NCI-H1417 (cell line): ENCODE data around the gene SH3PXD2B.
"Not testable (repeated sequence)": the region's sequence is repeated elsewhere in the genome, so short reads cannot be mapped to it uniquely, and the experiment has no call there.

Experiments used
- DNase-seq, 3 experiments: peaks; one replicate each; lab custom pipeline; 2025; lab: John Stamatoyannopoulos, UW

The SH3PXD2B gene

GRCh38 chr5:172339264-172340180 is 114.8 kb downstream of the SH3PXD2B start:
- no peak for DNase-seq

DNA sequence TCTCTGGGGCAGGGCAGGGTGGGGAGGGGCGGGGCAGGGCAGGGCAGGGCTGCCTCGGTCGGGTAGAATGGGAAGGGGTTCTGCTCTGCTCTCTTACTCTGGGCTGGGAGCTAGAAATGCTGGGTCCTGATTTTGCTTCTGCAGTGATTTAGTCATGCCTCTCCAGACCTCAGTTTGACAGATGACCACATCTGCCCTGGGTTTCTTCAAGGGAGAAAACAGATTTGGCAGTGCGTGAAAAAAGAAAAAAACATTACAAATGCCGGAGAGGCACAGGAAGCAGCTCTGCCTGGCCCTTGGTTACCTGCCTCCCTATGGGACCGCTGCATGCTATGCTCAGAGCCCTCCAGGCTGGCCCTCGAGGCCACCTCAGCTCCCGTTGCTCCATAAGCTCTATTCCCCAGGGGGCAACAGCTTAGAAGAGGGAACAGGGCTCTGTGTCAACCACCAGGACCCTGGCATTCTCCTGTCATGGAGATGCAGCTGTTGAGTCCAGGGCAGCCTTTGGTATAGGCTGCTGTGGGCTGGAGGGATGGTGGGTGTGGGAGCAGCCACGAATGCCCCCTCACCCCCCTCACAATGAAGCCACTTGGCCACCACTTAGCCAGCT is 117.5 kb downstream of the SH3PXD2B start:
- DNase-seq, result peak in 1 of 3 experiments; percentile 31

DNA sequence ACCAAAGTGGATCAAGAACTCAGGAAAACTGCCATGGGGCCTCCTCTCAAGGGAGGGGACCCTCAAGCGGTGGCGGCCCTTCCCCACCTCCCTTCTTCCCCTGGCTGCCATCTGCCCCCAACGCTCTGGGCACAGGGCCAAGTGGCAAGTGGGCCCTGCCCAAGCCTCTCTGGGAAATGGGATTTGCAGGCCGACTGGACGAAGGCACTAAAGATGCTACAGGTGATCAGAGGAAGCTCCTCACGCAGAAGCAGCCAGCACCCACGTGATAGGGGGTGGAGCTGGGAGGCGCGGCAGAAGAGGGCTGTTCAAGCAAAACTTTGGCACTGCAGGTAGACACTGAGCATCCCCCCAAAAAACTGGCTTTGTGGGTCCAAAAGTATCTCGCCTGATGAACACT is 118.1 kb downstream of the SH3PXD2B start:
- DNase-seq, result peak in 2 of 3 experiments; percentile 6 to 10

DNA sequence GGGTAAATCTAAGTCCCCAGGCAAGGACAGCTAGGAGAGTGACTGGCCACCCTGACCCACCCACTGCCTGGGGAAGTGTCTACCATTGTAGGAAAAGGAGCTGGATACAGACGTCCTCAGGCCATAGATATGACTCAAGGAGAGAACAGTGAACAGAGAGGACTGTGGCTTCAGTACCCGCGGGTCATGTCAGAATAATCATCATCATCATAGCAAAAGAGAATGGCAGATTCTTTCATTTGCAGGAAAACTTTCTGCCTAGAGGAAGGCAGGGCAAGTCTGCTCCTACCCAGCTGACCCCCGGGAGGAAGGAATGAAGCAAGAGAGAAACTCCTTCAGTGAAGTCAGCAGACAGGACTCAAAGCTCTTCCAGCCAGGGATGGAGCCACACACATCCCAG is 118.6 kb downstream of the SH3PXD2B start:
- DNase-seq, result no peak

GRCh38 chr5:172334641-172335040 is 119.7 kb downstream of the SH3PXD2B start:
- DNase-seq, result no peak

GRCh38 chr5:172334196-172334595 is 120.1 kb downstream of the SH3PXD2B start:
- DNase-seq, result no peak

DNA sequence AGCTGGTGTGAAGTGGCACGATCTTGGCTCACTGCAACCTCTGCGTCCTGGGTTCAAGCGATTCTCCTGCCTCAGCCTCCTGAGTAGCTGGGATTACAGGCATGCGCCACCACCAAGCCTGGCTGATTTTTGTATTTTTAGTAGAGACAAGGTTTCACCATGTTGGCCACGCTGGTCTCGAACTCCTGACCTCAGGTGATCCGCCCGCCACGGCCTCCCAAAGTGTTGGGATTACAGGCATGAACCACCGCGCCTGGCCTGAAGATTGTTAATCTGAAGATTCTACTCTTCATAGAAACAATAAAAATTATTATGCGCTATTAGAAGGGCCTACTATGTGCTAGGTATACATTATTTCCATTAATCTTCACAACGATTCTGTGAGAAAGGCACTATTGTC is 127.4 kb downstream of the SH3PXD2B start:
- DNase-seq, result not testable (repeated sequence)

- DNase-seq, result no peak
These were observed 128.9 kb downstream of the SH3PXD2B start for GRCh38 chr5:172325452-172325851.

DNA sequence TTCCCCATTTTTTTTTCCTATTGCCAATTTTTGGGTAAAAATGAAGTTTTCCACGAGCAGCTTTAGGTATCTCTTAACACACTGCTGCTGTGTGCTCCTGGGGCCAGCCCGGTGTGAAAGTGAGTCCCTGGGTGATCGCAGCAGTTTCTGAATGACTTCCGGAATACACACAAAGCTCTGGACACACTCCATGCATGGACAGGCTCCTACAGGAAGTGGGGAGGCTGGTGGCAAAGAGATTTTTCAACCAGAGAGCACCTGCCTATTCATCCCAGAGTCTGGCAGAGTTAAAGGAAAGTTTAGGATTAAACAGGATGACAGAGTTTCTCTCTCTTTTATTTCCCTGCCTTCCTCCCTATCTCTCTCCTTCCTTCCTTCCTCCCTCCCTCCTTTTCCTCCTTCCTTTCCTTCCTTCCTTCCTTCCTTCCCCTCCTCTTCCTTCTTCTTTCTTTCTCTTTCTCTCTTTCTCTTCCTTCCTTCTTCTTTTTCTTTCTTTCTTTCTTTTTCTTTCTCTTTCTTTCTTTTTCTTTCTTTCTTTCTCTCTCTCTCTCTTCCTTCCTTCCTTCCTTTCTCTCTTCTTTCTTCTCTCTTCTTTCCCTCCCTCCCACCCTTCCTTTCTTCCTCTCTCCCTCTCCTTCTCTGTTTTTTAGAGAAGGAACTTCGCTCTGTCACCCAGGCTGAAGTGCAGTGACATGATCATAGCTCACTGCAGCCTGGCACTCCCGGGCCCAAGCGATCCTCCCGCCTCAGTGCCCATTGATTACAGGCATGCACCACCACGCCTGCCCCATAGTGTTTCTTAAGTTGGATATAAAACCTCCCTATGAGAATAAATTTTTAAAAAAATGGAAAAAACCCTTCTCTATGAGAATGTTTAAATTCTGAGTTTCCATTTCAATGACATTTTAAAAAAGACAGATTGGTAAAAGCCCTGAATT is 132.0 kb downstream of the SH3PXD2B start:
- peak in 2 of 3 experiments; percentile 47 to 75 for DNase-seq

DNA sequence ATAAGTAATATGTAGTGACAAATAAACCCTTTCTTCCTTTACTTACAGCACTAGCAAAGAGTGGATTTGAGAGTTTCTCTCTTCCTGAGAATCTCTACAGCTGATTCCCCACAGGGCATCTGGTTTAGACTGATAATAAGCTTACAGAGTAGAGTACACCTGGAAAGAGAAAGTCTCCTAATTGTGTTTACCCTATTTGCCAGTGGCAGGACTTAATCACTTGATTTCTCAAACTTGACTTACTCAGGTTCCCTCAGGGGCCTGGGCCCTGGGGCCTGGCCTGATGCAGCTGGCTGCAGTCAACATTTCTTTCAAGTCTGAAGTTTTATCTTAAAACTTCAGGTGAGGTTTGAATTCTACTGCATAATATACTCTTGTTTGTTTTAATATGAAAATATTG is 132.7 kb downstream of the SH3PXD2B start:
- peak in 2 of 3 experiments; percentile 43 to 79 for DNase-seq

DNA sequence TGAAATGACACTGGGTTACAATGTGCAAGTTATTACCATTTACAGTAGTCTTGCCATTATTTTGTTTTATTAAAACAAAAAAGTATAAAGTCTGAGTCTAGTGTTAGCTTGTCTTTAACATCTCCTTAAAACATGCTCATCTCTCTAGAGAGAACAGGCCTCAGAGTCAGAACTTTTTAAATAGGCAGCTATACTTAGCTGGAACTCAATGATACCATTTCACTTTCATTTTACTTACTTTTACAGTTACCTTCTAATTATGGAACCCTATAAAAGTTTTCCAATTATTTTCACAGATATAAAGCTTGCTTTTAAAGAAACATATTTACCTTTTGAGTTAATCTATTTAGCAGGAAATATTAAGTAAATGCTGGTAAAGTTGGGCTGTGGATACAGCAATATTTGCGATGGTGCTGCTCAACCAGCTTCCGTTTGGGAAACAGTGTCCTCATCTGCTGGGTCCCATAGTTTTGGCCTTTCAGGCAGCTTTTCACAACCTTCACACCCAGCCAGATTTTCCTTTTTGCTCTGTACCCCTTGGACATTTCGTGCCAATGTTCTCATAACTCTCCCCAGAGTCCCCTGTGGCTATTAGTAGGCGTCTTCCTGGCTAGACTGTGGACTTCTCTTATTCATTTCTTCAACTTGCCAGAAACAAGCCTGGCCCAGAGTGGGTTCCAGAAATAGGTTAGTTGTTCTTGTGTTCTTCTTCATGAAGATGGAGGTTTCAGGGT is 134.4 kb downstream of the SH3PXD2B start:
- no peak for DNase-seq

GRCh38 chr5:172315587-172316493 is 138.5 kb downstream of the SH3PXD2B start:
- no peak for DNase-seq

DNA sequence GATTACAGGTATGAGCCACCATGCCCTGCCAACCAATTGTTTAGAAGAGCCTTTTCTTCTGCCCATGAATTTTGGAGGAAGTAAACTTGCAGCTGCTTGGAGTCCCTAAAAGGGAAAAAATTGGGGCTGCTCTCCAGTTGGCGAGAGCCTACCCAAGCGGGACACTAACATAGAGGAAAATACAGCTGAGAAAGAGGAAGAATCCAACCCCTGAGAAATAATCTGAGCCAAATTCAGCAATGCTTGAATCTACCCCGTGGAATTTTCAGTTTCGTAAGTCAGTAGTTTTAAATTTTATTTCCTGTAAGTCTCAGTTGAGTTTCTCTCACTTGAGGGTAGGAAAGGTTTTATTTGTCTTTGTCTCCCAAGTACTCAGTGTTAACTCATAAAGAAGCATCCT is 140.4 kb downstream of the SH3PXD2B start:
- no peak for DNase-seq

DNA sequence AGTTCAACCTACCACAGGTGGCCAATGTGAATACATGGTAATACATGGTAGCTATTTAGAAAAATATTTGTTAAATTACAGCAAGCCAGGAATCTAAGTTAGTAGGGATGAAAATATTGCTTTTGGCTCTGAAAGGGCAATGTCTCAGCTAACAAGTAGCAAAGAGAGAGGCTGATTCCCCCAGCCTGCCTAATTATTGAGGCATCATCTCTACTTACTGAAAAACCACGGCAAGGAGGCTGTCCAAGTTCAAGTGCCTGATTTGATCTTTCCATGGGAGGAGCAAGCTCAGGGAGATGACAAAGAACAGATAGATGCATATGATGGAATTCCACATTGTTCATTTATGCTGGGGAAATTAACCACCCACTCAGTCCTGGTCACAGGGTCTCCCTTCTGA is 142.0 kb downstream of the SH3PXD2B start:
- DNase-seq, result no peak

DNA sequence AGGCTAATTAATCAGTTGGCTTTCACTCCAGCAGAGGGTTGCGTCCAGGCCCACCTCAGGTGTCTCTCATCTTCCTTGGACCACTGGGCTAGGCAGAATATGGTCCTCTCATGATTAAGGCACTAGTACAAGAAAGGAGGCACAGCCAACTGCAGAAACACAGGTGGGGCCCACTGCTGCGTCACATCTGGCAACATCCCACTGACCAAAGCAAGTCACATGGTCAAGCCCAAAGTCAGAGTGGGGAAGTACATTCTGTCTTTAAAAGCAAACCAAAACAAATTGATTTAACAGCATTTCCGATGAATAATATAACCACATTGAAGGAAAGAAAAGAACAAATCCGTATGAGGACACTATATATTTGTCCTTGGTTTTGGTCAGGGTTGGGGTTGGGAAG is 142.7 kb downstream of the SH3PXD2B start:
- no peak for DNase-seq

GRCh38 chr5:172311026-172311425 is 143.3 kb downstream of the SH3PXD2B start:
- DNase-seq, result no peak

DNA sequence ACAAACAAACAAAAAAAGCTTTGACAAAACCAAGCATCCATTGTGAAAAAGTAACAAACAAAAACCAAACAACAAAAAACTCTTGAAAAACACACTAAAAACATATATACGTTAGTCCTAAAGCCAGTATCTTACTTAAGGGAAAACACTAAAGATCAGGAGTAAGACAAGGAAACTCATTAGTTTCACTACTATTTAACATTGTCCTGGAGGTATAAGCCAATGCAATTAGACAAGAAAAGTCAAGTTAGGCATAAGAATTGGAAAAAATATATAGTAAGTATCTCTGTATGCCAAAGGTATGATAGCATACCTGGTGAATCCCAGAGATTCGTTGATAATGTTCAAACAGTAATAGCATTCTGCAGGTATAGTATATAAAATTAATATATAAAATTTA is 148.9 kb downstream of the SH3PXD2B start:
- no peak for DNase-seq

GRCh38 chr5:172303572-172304335 is 150.6 kb downstream of the SH3PXD2B start:
- no peak for DNase-seq

- DNase-seq, result no peak
These were observed 151.2 kb downstream of the SH3PXD2B start for GRCh38 chr5:172303162-172303561.
